ENCODE measurements around the gene RTN4IP1.
"Not testable (repeated sequence)": the region's sequence is repeated elsewhere in the genome, so short reads cannot be mapped to it uniquely, and the experiment has no call there.

Gene RTN4IP1

DNA sequence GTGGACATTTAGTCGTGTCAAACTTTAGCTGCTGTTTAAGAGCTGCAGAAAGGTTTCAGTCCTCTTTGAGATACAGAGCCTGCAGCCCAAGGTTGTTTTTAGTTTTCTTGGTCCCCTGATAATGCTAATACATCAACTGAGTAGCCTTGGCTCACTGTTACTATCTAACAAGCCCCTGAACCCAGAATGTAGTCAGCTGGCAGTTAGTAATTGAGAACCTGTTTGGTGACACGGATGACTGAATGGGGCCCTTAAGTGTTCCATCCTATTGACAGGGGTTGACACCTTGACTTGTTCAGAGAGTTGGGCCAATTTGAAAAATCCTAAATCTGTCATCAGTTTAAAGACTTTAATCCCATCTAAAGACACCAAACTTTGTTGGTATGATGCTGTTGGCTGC is 2.8 kb downstream of the RTN4IP1 start:
- DNase-seq: no peak

DNA sequence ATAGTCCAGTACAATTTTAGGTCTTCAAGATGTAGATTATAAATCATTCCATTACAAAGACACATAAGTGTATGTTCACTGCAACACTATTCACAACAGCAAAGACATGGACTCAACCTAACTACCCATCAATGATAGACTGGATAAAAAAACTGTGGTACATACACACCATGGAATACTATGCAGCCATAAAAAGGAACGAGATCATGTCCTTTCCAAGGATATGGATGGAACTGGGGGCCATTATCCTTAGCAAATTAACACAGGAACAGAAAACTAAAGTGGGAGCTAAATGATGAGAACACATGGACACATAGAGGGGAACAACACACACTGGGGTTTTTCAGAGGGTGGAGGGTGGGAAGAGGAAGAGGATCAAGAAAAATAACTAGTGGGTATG is 6.3 kb downstream of the RTN4IP1 start:
- DNase-seq: no peak

DNA sequence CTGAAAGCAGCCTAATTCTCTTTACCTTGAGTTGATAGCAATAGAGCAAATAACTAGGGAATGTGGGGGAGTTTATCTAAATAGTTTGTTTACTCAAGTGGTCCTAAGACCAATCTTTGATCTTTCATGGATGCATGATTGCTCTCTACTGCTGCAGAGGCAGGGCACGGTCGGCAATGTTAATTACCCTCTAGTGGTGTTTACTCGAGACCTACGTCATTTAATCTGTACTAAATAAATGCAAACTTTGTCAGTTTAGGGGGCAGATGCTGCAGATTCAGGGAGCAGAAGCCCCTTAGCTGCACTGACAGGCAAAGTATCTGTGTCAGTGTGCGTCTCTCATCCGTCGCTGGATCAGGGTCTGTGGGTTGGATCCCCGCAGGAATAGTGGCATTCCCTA is 6.9 kb downstream of the RTN4IP1 start:
- DNase-seq: no peak

DNA sequence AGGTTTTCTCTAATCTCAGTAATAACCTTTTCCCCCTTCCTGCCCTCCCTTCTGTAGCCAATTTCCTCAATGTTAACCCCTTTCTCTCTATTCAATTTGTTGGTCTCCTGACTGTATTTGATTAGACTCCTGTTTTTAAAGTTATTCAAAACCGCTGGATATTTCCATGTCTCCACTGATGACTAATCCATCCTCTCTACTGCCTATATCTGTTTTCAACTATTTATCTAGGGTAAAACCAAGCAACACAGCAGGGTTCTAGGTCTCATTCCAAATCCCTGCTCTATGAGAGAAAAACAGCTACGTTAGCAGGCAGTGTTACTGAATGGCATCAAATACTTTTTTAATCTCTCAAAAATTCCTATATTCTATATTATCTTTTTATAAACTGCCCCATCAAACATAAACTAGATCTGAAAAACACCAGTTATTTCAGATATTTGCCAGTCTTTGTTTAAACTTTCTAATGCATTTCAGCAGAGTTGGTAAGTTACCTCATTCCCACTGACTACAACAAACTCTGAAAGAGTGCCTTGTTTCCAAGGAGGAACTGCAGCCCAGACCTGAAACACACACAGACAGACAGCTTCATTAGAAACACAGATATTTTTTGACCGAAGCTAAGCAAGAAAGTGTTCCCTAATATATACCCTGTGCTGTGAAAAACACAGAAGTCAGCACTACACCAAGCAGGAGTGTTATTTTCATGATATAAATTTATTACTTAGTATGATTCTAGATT is 8.2 kb downstream of the RTN4IP1 start:
- DNase-seq: no peak

DNA sequence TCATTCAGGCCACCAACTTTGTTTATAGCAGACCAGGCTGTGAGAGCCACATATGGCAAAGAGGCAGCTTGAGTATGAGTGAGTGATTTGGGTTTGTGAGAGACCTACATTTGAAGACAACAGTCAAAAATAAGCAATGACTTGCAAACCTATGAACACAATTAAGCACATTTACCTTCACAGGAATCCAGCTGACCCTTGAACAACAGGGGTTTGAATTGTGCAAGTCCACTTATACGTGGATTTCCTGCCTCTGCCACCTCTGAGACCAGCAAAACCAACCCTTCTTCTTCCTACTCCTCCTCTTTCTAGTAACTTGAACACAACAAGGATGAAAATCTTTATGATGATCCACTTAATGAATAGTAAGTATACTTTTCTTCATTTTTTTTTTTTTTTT is 10.1 kb downstream of the RTN4IP1 start:
- DNase-seq: no peak

DNA sequence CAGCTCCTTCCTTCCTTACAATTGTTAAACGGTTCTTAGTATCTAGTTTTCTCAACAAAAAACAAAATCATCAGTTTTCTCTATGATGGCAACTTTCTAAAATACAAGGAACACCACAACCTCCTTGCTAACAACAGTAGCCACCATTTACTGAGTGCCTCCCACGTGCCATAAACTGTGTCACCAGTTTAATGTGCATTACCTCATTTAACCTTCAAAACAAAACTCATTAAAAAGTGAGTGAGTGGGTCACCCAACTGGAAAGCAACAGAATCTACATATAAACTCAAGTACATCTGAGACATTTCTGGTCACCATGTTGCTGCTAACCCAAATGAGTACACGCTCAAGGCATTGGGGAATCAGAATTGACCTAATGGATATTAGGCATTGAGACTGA is 11.0 kb downstream of the RTN4IP1 start:
- DNase-seq: no peak

DNA sequence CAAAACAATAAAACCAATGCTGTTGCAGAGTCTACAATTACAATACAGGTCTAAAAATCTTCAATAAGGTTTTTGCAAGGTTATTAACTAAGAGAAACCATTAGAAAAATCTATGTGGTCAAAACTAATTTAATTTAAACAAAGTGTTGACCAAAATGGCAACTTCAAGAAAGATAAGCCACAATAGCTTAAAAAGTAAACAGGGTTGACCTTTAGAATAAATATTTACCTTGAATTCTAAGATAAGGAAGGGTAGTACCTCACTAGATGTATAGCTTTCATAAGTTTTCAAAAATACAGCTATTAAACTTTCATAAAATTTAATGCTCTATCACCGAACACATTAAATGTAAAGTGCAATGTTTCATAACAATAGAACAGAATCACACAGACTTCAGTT is 11.4 kb downstream of the RTN4IP1 start:
- no peak for DNase-seq

DNA sequence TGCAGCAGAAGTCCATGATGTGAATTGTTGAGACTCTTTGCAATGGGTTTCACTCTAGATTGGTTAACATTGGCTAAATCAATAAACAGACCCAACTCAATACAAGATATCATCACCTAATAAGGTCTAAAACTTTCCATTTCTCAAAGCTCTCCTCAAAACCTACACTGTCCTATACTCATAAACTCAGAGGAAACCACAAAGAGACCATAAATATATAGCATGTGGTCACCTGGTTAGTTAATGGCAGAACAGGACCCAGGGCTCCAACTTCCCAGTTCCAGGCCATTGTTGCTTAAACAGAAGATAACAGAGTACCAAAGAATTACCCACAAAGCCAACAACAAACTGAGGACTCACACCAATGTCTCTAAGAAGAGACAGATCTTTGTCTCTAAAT is 12.0 kb downstream of the RTN4IP1 start:
- no peak for DNase-seq

DNA sequence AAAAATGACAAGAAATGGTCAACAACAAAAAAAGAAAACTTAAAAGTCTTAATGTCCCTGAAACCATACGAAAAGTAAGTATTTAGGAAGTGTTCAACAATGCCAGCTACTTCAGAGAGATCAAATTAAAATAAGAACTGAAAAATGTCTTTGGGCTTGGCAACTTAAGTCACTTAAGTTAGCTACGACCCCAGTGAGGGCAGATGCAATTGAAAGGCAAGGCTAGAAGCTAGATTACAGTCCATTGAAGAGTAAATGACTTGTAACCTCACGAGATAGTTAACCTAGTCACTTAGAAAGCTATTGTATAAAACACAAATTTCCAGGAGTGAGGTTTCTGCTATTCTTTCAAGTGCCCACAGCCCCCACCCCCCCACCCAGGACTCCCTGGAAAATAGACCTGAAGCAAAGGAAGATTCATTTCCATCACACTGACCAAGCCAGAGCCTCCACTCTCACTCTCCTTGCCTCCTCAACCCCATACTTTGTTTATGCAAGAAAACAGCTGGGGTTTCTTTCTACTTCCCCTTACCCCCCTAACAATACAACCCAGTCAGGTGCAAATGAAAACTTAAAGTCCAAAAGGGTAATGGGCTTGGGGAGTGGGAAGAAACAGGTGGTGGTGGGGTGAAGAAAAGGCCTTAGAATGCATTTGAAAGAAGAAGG is 14.6 kb downstream of the RTN4IP1 start:
- no peak for DNase-seq

DNA sequence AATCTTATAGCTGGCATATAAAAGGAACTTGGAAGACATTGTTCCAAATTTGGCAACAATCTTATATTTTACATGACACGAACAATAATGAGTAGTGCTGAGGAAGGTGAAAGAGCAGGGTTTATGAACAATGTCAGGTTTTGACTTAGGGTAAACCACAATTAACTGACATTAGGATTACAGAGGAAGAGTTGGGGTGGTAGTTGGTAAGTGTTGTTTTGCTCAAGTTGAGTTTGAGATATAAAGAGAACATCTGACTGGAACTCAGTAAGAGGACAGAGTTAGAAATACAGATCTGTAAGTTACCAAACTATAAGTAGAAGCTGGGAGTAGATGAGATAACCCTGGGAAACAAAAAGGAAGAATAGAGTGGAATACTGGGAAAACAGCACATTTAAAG is 15.1 kb downstream of the RTN4IP1 start:
- DNase-seq: no peak

DNA sequence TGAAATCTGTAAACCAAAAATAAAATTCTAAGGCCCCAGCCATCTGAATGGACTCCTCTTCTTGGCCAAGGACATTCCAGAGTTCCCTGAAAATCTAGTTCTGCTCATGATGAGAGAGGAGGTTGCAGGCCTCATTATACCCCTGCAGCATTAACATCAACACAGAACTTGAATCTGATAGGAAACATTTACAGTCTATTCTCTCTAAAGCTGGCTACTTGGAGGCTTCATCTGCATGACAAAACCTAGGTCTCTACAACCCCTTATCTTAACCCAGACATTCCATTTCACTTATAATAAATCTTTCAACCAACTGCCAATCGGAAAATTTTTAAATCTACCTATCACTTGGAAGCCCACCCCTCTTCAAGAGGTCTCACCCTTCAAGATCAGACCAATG is 15.7 kb downstream of the RTN4IP1 start:
- no peak for DNase-seq

DNA sequence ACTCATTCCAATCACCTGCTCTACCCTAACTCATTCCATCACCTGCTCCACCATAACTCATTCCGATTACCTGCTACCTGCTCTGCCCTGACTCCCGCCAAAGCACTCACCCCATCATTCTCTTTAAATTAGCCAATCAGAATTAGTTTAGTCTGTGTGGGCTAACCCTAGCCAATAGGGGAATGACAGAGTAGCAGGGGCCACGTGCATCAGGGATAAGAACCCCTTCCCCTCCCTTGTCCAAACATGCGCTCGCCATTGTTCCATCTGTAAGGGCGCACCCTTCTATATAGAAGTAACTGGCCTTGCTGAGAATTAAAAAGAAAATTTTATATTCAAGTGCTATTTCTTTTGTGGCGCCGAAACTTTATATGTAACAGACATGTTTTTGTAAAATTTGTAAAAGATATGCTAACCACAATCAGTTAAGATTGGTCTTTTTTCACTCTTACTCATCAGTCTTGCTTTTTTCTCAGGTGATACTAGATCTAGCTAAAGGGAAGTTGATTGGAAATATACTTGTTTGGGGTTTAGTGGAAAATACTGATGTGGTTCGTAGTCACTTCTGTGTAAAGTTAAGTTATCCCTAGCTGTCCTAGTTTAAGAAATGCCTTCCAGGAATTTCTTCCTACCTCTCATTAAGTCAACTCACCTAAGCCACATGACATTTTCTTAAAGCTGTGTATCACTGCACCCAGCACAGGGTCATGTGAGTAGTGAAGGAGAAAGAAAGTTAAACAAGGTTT is 16.5 kb downstream of the RTN4IP1 start:
- DNase-seq: no peak

DNA sequence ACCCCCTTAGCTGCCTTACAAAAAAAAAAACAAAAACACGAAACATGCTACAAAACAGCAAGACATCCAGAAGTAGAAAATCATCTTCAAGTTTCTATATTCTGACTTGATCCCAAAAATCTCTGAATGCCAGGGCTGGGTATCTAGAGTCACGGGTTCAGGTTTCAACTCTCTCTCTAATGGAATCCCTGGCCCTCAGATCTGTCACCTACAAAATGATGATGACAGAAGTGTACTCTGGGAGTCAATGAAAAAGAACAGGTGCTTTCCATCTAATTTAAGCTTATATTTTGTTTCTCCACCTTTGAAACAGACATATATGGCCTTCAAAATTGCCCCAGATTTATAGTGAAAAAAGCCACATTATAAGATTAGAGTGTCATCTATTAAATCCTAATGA is 18.3 kb downstream of the RTN4IP1 start:
- no peak for DNase-seq

DNA sequence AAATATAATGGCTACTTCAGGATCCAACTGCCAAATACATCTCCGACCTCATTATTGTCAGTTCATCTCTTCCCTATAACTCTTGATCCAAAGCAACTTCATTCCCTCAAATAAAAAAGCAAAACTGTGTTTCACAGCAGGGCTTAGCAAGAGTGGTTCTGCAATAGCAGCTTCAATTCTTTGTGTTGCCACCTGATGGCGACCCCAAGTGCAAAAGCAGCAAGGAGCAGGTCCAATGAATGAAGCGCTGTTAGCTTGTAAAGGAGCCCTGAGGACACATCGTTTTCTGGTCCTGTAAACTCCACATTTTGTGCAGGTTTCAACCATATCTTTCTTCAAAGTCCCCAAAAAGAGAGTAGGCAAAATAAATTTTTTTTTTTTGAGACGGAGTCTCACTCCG is 19.6 kb downstream of the RTN4IP1 start:
- DNase-seq: no peak

DNA sequence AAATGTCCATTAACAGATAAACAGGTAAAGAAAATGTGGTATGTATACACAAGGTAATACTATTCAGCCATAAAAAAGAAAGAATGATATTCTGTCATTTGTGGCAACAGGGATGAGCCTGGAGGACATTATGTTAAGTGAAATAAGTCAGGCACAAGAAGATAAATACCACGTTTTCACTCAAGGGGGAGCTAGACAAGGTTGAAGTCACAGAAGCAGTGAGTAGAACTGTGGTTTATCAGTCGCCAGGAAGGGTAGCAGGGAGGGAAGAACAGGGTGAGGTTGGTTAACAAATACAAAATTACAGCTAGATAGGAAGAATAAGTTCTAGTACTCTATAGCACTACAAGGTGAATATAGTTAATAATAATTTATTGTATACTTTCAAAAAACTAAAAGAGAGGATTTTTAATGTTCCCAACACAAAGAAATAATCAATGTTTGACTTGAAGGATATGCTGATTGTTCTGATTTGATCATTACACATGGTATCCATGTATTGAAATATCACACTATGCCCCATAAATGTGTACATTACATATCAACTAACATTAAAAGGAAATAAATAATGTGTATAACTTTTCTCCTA is 21.1 kb downstream of the RTN4IP1 start:
- peak; percentile 14 for DNase-seq

DNA sequence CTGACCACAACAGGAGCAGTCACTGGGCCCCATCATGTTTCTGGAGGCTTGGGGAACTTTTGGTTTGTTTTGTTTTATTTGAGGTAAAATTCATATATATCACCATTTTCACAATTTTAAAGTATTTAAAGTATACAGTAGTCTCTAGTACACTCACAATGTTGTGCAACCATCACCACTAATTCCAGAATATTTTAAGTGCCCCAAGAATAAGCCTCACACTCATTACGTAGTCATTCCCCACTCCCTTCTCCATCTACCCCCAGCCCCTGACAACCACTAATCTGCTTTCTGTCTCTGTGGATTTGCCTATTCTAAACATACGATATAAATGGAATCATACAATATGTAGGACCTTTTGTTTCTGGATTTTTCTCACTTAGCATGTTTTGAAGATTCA is 29.0 kb downstream of the RTN4IP1 start:
- DNase-seq: no peak

DNA sequence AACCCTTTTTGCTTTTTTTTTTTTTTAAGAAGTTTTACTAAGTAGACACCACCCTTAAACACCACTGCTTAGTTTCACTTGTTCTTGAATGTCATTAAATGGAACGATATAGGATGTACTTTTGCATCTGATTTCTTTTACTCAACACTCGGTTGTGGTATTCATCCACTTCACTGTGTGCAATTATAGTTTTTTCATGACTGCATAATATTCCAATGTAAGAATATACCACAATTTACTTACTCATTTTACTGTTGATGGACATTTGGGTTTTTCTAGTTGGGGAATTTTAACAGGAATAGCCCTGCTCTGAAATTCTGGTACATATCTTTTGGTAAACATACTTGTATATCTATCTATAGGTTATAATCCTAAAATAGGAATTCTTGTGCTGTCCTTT is 29.9 kb downstream of the RTN4IP1 start:
- DNase-seq: no peak

DNA sequence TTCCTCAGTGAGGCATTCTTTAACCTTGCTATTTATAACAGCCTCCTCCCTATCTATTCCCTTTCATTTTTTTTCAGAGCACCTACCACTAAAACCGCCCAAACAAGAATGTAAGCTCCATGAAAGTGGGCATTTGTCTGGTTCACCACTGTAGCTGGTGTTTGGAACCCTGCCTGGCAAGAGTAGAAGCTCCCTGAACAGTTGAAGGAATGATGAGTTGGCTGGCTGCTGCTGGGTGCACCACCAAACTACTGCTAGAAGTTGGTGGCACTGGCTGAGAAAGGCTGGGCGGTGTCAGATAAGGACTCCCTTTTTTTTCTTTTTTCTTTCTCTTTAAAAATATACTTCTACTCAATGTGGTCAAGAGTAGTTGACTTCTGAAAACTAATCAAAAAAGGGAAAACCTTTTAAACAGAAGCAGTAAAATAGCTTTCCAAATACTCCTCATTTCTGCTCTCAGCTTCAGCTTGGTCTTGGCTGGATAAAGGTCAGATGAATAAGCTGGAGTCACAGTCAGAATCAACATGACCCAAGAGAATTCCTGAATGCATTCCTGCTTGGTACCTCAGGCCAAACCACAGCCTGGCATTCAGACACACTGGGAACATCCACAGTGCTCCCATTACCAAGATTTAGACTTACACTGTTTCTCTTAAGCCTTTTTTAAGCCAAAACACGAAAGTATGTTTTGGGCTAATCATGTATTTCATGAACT is 38.0 kb downstream of the RTN4IP1 start:
- DNase-seq: no peak

DNA sequence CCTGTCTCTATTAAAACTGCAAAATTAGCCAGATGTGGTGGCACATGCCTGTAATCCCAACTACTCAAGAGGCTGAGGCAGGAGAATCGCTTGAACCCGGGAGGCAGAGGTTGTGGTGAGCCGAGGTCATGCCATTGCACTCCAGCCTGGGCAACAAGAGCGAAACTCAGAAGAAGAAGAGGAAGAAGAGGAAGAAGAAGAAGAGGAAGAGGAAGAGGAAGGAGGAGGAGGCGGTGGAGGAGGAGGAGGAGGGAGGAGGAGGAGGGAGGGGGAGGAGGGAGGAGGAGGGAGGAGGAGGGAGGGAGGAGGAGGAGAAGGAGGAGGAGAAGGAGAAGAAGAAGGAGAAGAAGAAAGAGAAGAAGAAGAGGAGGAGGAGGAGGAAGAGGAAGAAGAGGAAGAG is 40.4 kb downstream of the RTN4IP1 start:
- not testable (repeated sequence) for DNase-seq

DNA sequence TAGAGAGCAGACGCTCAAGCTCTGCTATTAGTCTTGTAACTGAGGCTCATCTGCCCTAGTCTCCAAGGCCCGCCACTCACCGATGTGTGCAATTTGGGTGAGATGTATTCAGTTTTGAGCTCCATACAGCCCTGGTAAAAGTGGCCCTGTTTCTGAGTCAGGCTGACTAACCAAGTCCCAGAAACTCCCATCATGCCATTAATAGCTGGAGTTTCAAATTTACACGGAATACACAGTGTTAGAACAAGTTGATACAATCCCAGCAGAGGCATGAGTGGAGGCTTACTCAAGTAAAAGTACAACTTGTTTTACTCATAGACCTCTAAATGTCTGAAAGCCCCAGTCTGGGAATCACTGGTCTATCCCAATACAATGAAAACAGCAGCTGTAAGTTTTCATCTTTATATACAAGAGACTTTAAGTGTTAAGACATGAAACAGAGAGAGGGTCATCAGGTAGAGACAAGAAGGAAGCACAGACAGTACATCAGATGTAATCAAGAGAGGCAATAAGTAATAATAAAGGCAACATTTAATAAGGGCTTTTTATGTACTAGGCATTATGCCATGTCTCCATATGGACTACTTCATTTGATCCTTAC is 42.4 kb downstream of the RTN4IP1 start:
- DNase-seq: no peak

DNA sequence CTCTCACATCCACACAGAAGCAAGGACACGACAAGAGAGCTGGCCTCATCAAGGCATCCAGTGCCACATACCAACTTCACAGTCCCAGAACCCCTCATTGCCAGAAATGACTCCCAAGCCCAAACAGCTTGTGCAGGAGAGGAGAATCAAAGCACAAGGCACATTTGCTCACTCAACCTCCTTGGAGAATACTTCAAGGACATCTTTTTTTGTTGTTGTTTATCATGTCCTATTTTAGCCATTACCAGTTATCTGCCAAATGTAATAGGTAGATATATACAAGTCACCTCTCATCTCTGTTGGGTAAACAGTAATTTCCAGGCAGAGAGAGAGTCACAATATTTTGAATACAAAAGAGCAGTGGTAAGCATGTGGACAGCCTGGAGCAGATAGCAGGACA is 47.8 kb downstream of the RTN4IP1 start:
- no peak for DNase-seq

DNA sequence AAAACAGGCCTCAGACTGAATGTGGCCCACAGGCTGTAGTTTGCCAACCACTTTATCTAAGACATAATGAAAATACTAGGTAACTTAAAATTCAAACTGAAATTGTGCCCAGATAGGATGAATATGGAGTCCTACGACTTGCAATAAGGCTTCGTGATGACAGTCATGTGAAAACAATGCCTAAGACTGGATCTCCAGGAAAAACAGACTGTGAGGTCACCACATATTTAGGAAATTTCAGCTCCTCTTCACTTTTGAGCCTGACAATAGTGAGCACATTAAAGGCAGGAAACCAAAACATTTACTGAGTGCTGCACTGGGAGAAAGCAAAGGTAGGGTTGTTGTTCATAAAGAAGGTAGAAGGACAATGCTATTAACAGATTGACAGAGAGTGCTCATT is 50.0 kb downstream of the RTN4IP1 start:
- DNase-seq: no peak

Measured in activated gamma-delta T cell treated with Interleukin-2 at 50 U/mL for 16 hours (primary cell).